Cardiac muscle cell (in vitro differentiated cells and primary cell): ENCODE measurements around the gene MINK1. TPM values are rescaled to one million over a fixed set of nuclear protein-coding genes. Genes with fewer than 3 reads are reported as not detected.

Experiments used
- DNase-seq, 2 donors: peaks; one replicate each; pipeline versions ENCODE4 v3.0.0 to v3.0.0-alpha.2; 2010 to 2017; ENCODE audit warnings: low read depth in 1 of 2, low spot score in 1 of 2
- H3K27ac ChIP-seq: fragments of 200-600 bp; sonication (generic); 2 replicates; pipeline ENCODE4 v1.5.1; 2016
- H3K27me3 ChIP-seq: fragments of 200-600 bp; sonication (generic); 2 replicates; pipeline ENCODE4 v1.6.0; 2016; ENCODE audit warnings: control low read depth
- H3K36me3 ChIP-seq: fragments of 200-600 bp; sonication (generic); 2 replicates; pipeline ENCODE4 v1.5.1; 2016; ENCODE audit warnings: control low read depth
- H3K4me1 ChIP-seq: fragments of 200-600 bp; sonication (generic); 2 replicates; pipeline ENCODE4 v1.8.1; 2017; ENCODE audit warnings: low read depth, mild to moderate bottlenecking, mixed run types
- H3K4me3 ChIP-seq: fragments of 200-600 bp; sonication (generic); 2 replicates; pipeline ENCODE4 v1.5.1; 2016; ENCODE audit warnings: mild to moderate bottlenecking
- H3K9me3 ChIP-seq: fragments of 200-600 bp; sonication (generic); 2 replicates; pipeline ENCODE4 v1.5.1; 2017; ENCODE audit warnings: low read depth, mild to moderate bottlenecking, control low read depth
- polyA plus RNA-seq: library from polyadenylated mRNA; unstranded; fragments of >200 nt; fragmentation: Nextera tagmentation; extraction: Ambion mirVana; gene quantifications from 2 replicates; pipeline ENCODE4 v1.2.1, GENCODE V29; 2016
- total RNA-seq: library from RNA; depleted of rRNA; stranded (reverse); fragments of >200 nt; gene quantifications from 2 replicates; pipeline ENCODE4 v1.2.3, GENCODE V29; 2016
- TF ChIP-seq, protein P1 (sequence below): IDR thresholded peaks from 2 replicates; pipeline ENCODE4 v1.5.1; 2012; ENCODE audit warnings: low read depth, mild to moderate bottlenecking, low read length

The MINK1 gene
- total and polyA plus RNA-seq, 2 experiments from 2014 or later: 27.1 to 47.7 TPM

DNA sequence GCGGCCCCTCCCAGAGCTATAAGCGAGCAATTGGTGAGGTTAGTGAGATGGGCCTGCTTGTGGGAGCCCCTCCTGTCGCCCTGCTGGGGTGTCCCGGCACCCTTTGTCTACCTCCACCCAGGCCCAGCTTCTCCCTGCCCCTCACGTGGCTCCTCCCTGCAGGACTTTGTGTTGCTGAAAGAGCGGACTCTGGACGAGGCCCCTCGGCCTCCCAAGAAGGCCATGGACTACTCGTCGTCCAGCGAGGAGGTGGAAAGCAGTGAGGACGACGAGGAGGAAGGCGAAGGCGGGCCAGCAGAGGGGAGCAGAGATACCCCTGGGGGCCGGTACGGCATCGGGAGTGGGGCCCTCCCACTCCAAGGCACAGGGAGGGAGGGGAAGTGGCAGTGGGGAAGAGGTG lies 60.1 kb downstream of the MINK1 start:
- Histone ChIP-seq H3K27me3 (no peaks in the 10 kb centered on the region), H3K4me3 (no peak overlapping the region), H3K27ac (no peak overlapping the region), H3K9me3 (no peaks in the 10 kb centered on the region), H3K4me1 (no peaks in the 10 kb centered on the region), H3K36me3 (peaks cover 19% of the 10 kb centered on the region)
- DNase-seq: no peak
- TF ChIP-seq, protein P1, sequence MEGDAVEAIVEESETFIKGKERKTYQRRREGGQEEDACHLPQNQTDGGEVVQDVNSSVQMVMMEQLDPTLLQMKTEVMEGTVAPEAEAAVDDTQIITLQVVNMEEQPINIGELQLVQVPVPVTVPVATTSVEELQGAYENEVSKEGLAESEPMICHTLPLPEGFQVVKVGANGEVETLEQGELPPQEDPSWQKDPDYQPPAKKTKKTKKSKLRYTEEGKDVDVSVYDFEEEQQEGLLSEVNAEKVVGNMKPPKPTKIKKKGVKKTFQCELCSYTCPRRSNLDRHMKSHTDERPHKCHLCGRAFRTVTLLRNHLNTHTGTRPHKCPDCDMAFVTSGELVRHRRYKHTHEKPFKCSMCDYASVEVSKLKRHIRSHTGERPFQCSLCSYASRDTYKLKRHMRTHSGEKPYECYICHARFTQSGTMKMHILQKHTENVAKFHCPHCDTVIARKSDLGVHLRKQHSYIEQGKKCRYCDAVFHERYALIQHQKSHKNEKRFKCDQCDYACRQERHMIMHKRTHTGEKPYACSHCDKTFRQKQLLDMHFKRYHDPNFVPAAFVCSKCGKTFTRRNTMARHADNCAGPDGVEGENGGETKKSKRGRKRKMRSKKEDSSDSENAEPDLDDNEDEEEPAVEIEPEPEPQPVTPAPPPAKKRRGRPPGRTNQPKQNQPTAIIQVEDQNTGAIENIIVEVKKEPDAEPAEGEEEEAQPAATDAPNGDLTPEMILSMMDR: no peak

DNA sequence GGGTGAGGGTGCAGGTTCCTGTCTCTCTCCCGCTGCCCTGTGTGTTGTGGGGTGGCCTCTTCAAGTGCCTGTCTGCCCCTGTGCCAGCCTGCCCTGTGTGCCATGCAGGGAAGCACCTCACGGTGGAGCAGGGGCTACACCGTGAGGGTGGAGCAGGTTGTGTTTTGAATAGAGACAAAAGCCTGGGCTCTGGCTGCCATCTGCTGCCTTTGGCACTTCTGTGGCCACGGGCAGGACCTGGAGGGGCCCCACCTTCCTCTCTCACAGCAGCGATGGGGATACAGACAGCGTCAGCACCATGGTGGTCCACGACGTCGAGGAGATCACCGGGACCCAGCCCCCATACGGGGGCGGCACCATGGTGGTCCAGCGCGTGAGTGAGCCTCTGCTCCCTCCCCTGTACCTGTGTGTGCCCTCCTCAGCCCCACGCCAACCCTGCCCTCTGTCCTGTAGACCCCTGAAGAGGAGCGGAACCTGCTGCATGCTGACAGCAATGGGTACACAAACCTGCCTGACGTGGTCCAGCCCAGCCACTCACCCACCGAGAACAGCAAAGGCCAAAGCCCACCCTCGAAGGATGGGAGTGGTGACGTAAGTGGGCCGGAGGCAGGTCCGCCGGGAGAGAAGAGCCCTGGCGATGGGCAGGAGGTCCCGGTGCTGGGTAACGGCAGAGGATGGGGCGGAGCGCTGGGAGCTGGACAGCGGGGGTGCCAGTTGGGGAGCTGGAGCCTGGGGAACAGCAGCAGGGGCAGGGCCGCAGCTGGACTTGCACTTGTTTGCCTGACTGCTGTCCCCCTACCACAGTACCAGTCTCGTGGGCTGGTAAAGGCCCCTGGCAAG lies 60.8 kb downstream of the MINK1 start:
- no peaks in the 10 kb centered on the region for H3K4me1 ChIP-seq
- H3K27me3 ChIP-seq: no peaks in the 10 kb centered on the region

DNA sequence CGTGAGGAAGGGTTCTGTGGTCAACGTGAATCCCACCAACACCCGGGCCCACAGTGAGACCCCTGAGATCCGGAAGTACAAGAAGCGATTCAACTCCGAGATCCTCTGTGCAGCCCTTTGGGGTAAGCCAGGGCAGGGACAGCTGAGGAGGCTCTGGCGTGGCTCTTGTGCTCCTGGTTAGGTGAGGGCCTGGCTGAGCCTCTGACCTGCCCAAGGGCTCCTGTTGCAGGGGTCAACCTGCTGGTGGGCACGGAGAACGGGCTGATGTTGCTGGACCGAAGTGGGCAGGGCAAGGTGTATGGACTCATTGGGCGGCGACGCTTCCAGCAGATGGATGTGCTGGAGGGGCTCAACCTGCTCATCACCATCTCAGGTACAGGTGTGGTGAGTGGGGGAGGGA lies 62.0 kb downstream of the MINK1 start:
- peaks cover 17% of the 10 kb centered on the region for H3K36me3 ChIP-seq
- TF ChIP-seq, protein P1: no peak
- H3K4me1 ChIP-seq: no peaks in the 10 kb centered on the region
- no peaks in the 10 kb centered on the region for H3K27me3 ChIP-seq
- no peak overlapping the region for H3K27ac ChIP-seq
- H3K9me3 ChIP-seq: no peaks in the 10 kb centered on the region
- no peak overlapping the region for H3K4me3 ChIP-seq
- no peak for DNase-seq

More for the DNA sequence above, 60.8 kb downstream of the MINK1 start:
- no peaks in the 10 kb centered on the region for H3K9me3 ChIP-seq
- H3K4me3 ChIP-seq: no peak overlapping the region
- DNase-seq: no peak
- TF ChIP-seq, protein P1: no peak
- H3K36me3 ChIP-seq: peaks cover 19% of the 10 kb centered on the region
- H3K27ac ChIP-seq: no peak overlapping the region

DNA sequence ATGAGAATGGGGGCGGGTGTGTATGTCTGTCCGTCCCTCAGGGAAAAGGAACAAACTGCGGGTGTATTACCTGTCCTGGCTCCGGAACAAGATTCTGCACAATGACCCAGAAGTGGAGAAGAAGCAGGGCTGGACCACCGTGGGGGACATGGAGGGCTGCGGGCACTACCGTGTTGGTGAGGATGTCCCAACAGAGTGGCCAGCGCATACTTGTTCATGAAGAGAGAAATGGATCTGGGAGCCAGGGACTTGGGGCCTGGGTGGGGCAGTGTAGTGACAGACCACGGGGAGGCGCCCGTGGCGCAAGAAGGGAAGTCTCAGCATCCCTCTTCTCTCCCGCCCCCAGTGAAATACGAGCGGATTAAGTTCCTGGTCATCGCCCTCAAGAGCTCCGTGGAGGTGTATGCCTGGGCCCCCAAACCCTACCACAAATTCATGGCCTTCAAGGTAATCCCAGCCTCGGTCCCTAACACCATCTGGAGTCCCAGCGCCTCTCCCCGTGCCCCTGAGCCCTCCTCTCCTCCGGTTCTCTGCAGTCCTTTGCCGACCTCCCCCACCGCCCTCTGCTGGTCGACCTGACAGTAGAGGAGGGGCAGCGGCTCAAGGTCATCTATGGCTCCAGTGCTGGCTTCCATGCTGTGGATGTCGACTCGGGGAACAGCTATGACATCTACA lies 62.7 kb downstream of the MINK1 start:
- Histone ChIP-seq H3K9me3 (no peaks in the 10 kb centered on the region), H3K36me3 (peaks cover 10% of the 10 kb centered on the region), H3K27me3 (no peaks in the 10 kb centered on the region), H3K4me1 (no peaks in the 10 kb centered on the region), H3K4me3 (no peak overlapping the region), H3K27ac (no peak overlapping the region)
- TF ChIP-seq, protein P1: no peak
- peak in 1 of 2 donors; percentile 38 for DNase-seq

DNA sequence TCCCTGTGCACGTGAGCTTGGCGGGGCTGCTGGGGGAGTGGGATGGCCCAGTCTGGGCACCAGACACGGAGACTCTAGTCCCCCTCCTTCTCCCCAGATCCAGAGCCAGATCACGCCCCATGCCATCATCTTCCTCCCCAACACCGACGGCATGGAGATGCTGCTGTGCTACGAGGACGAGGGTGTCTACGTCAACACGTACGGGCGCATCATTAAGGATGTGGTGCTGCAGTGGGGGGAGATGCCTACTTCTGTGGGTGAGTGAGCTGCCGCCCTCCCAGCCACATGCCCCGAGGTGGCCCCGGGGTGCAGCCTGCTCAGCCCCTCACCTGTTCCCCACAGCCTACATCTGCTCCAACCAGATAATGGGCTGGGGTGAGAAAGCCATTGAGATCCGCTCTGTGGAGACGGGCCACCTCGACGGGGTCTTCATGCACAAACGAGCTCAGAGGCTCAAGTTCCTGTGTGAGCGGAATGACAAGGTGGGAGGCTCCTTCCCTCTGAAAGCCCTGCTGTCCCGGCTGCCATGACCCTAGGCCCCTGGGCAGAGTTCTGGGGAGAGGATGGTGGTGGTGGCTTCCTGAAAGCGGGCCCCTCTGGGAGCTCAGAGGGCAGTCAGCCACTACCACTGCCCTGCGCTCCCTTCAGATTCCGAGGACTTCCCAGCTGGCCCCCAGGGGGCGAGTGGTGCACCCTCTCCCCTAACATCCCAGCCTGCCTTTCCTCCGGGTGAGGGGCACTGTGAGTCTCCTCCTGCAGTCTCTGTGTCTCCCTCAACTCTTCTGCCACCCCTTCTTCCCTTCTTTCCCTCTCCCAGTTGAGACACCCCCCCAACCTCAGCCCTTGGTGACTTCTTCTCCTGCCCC lies 63.4 kb downstream of the MINK1 start:
- Histone ChIP-seq H3K4me3 (no peak overlapping the region), H3K27ac (no peak overlapping the region), H3K4me1 (no peaks in the 10 kb centered on the region), H3K9me3 (no peaks in the 10 kb centered on the region), H3K36me3 (peaks cover 8% of the 10 kb centered on the region), H3K27me3 (no peaks in the 10 kb centered on the region)
- DNase-seq: no peak
- TF ChIP-seq, protein P1: no peak
